OCI-LY7 (cell line): Measurements from ENCODE around the gene SHC2.

Experiments used
- CTCF ChIP-seq: fragments of 200-600 bp; sonication (generic); conservative IDR thresholded peaks from 2 replicates; pipeline ENCODE4 v1.5.1; 2014; ENCODE audit warnings: mild to moderate bottlenecking, antibody characterized with exemption, low read length, moderate library complexity, mixed read lengths
- EZH2phosphoT487 ChIP-seq: fragments of 200-600 bp; sonication (generic); IDR thresholded peaks from 2 replicates; pipeline ENCODE4 v1.6.1; 2018; ENCODE audit warnings: low read depth, borderline replicate concordance, mild to moderate bottlenecking, mixed run types, antibody characterized with exemption, low read length, moderate library complexity, mixed read lengths

- TF ChIP-seq CTCF (peak; percentile 25), EZH2phosphoT487 (no peak)
Measured at GRCh38 chr19:383922-384798, 76.7 kb downstream of the SHC2 start.
